GM19395 (cell line): ENCODE measurements around the gene CTTNBP2NL.
"Not testable (repeated sequence)": the region's sequence is repeated elsewhere in the genome, so short reads cannot be mapped to it uniquely, and the experiment has no call there.

ENCODE experiments used
- ATAC-seq: cut with Tn5 transposase; IDR thresholded peaks from one replicate; pipeline ENCODE4 v1.9.1; 2021; ENCODE audit warnings: mild to moderate bottlenecking, moderate library complexity; ENCODE audit not compliant: unreplicated experiment

CTTNBP2NL gene

DNA sequence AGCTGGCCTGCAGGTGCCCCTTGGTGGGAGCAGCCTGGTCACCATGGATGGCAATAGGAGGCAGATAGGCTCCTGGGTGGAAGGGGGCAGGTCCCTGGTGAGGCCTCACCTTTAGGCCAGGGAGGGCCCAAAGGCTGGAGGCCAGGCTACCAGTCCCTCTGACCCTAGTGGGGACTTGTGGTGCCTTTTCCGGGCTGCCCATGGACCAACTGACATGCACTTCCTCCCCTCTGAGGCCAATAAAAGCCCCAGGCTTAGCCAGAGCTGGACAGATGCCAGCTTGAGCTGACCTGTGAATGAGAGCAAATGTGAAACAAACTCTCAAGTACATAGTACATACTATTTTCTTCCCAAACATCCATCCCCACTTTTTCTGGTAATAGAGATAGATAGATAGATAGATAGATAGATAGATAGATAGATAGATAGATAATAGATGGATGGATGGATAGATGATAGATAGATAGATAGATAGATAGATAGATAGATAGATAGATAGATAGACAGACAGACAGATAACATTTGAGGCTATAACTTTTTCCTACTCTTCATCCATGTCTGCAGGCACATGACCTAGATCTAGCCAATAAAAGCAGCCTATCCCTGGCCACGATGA, 9.2 kb upstream of the CTTNBP2NL start:
- ATAC-seq = no peak

DNA sequence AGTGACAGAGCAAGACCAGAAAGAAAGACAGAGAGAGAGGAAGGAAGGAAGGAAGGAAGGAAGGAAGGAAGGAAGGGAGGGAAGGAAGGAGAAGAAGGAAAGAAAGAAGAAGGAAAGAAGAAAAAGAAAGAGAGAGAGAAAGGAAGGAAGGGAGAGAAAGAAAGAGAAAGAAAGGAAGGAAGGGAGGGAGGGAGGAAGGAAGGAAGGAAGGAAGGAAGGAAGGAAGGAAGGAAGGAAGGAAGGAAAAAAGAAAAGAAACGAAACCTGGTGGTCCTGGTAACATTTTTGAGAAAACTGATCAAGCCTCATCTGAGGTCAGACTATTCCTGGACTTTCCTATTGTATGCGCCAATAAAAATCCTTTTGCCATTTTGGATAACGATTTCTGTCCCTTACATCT, 8.2 kb upstream of the CTTNBP2NL start:
- ATAC-seq = no peak

DNA sequence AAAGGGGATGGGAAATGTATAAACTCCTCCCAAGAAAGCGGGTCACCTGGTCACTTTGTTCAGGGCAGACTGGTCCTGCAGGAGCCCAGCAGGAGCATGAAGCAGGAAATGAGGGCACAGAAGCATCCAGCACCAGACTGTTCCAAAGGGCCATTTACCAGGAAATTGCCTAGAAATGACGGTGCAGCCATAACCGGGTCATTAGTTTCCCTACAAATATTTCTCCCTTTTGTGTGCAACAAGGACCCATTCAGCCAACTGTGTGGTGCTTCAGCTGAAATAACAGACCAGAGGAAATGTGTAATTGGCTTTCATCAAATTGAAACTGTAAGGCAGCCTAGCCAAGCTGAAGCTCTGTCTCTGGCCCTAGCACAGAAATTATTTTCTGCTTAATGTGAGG, 7.6 kb upstream of the CTTNBP2NL start:
- ATAC-seq = no peak

DNA sequence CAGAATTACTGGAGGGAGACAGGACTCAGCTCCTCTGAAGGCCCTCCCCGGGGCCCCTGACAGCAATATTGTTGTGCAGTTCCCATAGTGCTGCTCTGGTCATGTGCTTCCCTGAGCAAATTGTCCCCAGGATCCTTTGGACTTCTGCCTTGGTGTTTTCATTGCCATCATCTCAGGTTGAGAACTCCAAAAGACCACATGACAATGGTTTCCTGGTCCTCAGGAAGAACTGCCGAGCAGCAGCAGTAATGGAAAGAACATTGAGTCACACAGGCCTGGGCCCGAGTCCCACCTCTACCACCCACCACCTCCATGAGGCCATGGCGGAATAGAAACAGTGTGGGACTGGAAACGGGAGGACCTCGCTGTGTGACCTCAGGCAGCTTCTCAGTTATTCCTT, 6.3 kb upstream of the CTTNBP2NL start:
- ATAC-seq = no peak

DNA sequence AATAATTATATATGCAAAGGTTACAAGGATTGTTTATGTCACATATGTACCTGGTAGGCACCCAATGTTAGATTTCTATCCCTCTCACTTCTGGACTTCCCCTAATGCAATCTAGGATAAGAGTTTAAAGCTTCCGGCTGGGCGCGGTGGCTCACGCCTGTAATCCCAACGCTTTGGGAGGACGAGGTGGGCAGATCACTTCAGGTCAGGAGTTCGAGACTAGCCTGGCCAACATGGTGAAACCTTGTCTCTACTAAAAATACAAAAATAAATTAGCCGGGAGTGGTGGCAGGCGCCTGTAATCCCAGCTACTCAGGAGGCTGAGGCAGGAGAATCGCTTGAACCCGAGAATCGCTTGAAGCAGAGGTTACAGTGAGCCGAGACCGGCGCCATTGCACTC, 5.7 kb upstream of the CTTNBP2NL start:
- ATAC-seq = not testable (repeated sequence)

DNA sequence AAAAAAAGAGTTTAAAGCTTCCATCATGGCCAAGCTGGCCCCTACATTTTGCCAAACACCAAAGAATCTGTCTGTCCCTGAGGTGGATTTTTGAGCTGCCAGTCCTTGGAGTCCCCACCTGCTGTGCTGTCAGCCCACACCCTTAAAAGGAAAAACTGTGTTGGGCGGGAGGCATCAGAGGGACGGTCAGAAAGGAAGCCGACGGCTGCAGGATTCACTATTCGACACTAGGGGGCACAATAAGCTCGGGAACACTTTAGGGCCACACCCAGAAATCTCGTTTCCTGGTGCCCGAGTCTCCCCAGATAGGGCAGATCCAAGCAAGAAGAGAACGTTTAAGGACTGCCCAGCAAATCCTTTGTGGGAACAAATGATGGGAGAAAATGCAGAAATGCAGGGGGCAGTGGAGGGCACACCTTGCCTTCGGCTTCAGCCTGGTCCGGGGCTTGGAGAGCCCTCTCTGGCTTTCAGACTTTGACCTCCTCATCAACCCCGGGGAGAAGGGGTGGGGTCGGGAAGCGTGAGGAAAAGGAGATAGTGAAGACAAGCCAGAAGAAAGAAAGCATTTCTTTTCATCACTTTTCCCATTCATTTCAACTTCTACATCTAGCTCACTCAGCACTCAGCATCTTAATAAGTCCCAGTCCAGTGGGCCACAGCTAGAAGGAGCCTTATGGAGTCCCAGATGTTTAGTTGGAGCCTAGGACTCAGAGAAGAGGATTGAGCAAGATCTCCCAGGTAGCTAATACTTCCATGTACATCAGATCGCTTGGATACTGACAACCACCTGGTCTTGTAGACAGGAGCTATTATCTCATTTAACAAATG, 5.0 kb upstream of the CTTNBP2NL start:
- peak; percentile 61 for ATAC-seq

DNA sequence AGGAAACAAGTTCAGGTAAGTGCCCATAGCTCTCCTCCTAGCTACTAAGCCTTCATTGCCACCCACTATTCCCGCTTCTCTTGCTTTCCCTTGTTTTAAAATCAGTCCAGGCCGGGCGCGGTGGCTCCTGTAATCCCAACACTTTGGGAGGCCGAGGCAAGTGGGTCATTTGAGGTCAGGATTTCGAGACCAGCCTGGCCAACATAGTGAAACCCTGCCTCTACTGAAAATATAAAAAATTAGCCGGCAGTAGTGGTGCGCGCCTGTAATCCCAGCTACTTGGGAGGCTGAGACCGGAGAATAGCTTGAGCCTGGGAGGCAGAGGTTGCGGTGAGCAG, 4.4 kb upstream of the CTTNBP2NL start:
- ATAC-seq = no peak

DNA sequence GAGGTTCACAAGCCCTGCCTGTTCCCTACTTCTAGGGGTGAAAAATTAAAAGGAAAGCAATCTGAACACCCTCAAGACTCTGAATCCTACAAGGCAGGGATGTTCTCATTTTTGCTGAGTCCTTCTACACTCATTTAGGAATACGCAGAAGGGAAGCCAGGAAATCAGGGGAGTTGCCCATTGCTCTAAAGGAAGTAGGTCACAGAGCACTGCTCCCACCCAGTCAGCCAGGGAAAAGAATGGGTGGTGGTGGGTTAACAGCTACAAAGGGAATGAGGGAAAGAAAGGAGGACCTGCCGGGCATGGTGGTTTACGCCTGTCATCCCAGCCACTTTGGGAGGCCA, 2.4 kb upstream of the CTTNBP2NL start:
- ATAC-seq = no peak

DNA sequence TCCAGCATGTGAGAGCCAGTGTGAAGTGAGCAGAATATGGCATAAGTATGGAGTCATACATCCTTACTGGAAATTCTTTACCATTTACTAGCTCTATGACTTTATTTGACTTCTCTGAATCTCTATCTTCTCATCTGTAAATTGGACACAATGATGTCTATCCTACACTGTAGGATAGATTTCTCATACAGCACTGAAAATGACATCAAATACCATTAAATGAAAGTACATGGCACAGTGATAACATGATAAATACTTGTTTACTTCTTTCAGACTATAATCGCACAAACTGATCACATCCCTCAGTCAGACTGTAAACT, 1.3 kb upstream of the CTTNBP2NL start:
- no peak for ATAC-seq

DNA sequence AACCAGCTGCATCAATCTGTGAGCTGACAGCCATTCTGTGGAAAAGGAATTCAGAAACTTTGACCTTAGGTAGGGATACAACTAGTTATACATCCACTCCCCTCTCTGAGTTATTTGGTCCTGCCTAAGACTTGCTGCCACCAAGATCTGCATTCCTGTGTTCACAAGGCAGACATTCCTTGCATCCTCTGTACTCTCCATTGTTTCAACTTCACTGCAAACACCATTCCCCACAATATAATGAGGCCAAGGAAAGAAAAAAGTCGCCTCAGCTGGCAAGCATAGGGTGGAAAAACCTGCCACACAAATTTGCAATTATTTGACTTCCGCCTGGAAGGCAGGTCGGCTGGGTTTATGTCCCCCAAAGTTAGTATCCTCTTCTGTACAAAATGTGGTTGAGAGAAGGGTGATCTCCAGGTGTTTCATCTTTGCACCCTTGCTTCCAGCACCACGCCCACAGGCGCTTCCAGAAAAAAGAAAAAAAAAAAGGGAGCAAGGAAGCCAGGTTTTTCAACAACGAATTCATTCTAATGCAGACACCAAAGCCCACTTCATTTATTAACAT, 676 bp upstream of the CTTNBP2NL start:
- no peak for ATAC-seq

DNA sequence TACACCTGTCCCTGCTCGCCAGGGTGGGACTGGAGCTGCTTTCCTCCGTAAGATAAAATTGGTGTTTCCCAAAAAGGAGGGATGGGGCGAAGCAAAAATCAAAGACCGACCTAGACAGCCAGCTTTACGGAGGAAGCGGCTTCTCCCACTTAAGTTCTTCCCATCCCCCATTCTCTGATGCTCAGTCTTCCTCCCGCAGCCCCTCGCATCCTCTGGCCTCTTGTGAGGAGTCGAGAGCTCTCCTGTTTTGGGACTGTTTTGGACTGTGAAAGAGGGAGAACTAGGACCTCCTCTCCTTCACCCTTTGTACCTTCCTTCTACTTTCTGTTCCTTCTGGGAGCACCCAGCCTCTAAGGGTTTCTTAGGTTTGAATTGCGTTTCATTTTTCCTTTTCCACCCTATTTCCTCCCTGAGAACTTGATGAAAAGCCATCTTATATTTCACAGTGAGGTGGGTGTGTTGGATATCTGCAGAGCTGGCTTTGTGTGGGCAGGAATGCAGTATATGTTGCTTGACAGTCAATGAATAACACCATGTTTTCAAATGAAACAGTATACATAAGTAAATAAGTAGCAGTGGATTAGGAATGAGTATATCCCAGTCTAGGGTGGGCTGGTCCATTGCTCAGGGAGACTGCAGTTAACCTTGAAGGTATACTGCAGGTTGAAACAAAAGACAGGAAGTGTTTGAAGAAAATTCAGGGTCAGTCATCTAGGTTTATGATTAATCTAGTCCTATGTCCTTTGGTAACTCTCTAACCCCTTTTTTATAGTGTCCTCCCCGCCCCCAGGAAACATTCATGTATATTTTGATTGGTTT, 848 bp downstream of the CTTNBP2NL start:
- no peak for ATAC-seq

DNA sequence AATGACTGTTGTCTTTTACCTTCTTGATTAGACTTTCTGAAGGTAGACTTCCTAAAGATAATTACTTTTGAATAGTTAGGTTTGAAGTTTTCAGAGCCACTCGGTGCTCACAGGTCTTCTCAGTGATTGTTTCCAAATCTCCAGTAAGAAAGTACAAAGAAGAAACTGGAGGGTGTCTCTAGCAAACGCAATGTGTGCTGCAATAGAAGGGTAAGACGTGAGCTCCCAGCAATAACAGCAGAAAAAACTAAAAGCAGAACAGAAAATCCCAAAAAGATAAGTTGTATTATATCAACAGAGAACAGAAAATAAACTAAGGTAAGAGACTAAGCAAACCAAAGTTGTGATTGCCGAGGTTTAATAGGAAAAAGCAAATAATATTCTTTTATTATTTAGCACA, 1.8 kb downstream of the CTTNBP2NL start:
- ATAC-seq = no peak

DNA sequence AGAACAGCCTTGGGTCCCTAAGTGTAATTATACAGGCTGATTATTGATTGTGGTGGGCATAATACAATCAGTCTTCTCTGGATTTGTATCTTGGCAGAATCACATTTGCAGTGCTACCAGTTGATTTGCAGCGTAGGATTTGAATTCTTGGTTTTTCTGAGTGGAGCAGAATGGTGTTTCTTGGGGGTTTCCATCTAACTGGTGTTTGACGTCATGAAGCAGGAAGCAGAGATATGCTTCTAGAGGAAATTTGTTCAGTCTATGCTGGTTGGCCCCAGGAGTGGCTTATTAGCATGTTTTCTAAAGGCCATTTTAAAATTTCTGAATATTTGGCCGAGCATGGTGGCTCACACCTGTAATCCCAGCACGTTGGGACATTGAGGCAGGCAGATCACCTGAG, 3.4 kb downstream of the CTTNBP2NL start:
- ATAC-seq = no peak

DNA sequence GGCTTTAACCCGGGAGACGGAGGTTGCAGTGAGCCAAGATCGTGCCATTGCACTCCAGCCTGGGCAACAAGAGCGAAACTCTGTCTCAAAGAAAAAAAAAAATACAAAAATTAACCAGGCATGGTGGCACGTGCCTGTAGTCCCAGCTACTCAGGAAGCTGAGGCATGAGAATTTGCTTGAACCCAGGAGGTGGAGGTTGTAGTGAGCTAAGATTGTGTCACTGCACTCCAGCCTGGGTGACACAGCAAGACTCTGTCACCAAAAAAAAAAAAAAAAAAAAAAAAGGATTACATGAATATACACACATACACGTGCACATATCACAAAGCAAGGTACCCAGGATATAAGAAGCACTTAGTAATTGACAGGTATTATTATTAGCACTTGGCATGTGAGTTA, 4.7 kb downstream of the CTTNBP2NL start:
- not testable (repeated sequence) for ATAC-seq

DNA sequence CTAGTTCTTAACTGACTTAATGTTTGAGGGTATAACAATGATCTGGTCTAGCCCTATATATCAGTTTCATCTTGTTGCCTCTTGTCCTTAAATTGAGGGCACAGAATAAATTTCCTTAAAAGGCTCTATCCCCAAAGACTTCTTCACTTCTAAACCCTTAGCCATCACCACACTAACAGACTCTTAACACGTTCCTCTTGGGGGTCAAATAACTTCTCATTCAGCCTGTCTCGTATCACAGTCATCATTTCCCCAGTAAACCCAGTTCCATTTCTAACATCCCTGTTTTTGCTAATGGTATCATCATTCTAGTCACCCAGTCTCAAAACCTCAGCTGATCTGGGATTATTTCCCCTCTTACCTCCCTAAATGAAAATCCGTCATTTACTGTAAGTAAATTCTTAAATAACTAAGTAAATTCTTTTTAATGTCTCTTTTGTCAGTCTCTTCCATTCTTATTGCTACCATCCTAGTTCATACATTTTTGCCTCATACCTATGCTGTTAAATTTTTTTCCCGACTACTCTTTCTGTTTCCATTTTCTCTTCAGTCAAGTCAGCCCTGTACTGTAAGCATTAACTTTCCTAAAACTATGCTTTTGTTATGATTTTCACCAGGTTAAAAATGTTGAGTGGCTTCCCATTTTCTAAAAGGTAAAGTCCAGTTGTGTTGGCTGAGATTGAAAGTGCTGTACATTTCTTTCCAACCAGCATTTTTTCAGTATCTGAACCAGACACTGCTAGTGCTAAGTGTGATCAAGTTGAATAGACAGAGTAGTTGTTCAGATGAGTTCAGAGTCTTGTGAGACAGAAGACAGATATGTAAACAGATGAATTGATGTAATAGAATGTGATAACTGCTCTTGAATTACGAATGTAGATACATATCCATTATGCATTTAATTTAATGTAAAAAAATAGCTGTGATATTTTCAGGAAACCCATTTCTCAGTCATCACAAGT, 6.9 kb downstream of the CTTNBP2NL start:
- peak; percentile 69 for ATAC-seq

DNA sequence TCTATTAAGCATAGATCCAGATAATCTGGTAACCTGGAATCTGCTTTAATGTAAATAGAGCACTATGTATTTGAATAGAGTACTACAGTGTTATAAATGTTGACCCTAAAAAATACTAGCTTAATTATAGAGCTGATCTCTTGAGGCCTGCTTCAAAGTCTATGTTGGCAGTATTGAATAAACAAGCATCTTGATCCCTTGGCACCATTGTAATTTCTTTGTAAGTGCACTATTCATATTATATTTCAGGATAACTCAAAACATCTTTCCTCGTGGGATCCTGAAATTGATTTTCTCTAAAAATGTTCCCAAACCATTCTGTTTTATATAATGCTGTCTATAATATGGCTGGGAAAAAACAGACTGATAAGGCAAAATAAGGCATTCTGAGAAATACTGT, 10.8 kb downstream of the CTTNBP2NL start:
- ATAC-seq = no peak

DNA sequence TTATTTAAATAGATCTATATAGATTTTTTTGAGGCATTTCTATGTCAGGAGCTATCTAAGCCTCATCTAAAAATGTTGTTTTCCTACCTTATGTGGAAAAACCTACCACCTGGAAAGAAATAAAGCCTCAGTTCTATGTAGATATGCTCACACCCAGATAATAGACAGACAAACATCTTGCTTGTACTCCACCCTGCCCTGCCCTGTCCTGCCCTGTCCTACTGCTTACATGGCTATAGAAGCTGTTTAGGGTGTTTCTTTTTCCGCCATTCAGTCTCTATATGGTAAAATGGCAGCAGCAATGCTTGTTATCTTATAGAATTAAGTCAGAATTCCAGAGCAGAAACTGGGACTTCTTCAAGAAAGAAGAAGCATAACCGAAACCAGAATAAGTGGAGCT, 13.4 kb downstream of the CTTNBP2NL start:
- no peak for ATAC-seq

DNA sequence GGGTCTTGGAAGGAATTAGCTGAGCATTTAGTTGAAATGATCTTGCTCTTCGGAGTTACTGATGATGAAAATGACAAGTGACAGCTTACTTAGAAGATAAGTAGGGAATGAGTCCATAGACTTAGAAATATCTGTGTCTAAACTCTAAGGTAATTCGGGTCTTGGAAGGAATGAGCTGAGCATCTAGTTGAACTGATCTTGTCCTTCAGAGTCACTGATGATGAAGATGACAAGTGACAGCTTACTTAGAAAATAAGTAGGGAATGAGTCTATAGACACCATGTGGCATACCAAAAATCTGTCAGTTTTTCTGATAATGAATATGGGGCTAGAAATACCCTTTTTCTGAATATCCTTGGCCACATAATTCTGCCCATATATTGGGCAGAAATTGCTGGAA, 14.7 kb downstream of the CTTNBP2NL start:
- no peak for ATAC-seq

DNA sequence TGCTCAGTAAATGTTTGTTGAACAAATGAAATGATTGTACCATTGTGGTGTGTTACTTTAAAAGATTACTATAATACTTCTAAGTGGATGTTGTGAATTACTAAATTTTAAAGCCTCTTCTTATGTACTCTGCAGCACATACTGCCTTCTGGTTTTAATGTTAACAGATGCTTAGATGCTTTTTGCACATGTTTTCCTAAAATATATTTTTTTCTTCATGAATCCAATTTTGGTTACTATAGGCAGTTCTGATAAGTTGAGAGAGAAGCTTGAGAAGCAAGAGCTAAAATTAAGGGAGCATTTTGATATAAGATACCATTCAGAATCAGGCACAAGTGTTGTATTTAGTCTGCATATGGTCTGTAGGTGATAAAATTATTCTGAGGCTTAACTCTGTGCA, 21.3 kb downstream of the CTTNBP2NL start:
- no peak for ATAC-seq

DNA sequence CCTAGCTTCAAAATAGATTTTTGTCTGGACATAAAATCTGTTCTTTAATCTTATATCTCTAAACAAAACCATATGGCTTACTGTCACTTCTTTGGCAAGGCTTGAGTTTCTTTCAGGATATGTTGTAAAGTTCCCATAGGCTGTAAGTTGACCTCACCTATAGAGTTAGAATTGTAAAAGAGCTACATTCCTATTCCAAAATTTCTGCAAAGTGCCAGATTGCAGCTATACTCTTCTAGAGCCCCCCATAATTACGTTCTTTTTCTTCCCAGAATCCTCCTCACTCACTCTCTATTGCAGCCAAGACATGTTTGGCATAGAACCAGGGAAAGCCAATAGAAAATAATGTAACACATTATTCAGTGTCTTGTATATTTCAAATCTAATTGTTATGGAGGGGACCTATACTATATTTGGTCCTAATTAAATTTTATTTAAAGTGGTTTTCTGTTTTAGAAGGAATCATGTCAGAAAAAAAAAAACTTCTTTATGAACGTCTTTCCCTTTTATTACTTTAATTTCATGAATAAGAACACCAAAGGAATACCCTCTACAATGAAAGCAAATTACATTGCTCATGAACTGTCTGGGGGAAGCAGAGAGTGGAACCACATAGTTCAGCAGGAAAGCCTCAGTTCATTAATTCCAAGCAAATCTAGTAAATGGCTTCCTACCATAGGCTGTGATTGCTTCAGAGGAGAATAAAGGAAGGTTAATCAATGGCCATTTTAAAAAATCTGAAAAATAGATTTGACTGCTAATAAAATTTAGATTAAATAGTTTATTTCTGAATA, 22.3 kb downstream of the CTTNBP2NL start:
- no peak for ATAC-seq
